ENCODE data around the gene JADE3.

- TF ChIP-seq ZFX (IDR thresholded peaks at IDR 0.05; ENCODE audit: borderline replicate concordance) (no peak), CTCF (IDR thresholded peaks at IDR 0.05) (no peak)
Observed at GRCh38 chrX:47097018-47097417, 184.8 kb downstream of the JADE3 start.

Measured in 22Rv1 (cell line).